HG03342 (cell line): Measurements from ENCODE around the gene SLX4.

ENCODE experiments used
- ATAC-seq: cut with Tn5 transposase; IDR thresholded peaks from one replicate; pipeline ENCODE4 v1.9.1; 2021; ENCODE audit warnings: mild to moderate bottlenecking, moderate library complexity; ENCODE audit not compliant: unreplicated experiment

The SLX4 gene

GRCh38 chr16:3561626-3562025, 49.8 kb downstream of the SLX4 start:
- no peak for ATAC-seq

- no peak for ATAC-seq
Measured at GRCh38 chr16:3554351-3554928, 57.0 kb downstream of the SLX4 start.

GRCh38 chr16:3553138-3553923, 58.1 kb downstream of the SLX4 start:
- ATAC-seq: no peak

- ATAC-seq: no peak
Measured at GRCh38 chr16:3550851-3551847, 60.3 kb downstream of the SLX4 start.

- no peak for ATAC-seq
Measured at GRCh38 chr16:3549906-3550305, 61.5 kb downstream of the SLX4 start.

- ATAC-seq: no peak
Measured at GRCh38 chr16:3548859-3549258, 62.5 kb downstream of the SLX4 start.

GRCh38 chr16:3548445-3548844, 63.0 kb downstream of the SLX4 start:
- no peak for ATAC-seq

- ATAC-seq: no peak
Measured at GRCh38 chr16:3546986-3547682, 64.3 kb downstream of the SLX4 start.

- no peak for ATAC-seq
Measured at GRCh38 chr16:3542601-3543373, 68.6 kb downstream of the SLX4 start.

- ATAC-seq: no peak
Measured at GRCh38 chr16:3541527-3542155, 69.8 kb downstream of the SLX4 start.

- ATAC-seq: no peak
Measured at GRCh38 chr16:3538222-3538621, 73.2 kb downstream of the SLX4 start.

- ATAC-seq: no peak
Measured at GRCh38 chr16:3536851-3537250, 74.6 kb downstream of the SLX4 start.

GRCh38 chr16:3536271-3536731, 75.1 kb downstream of the SLX4 start:
- no peak for ATAC-seq

- ATAC-seq: no peak
Measured at GRCh38 chr16:3534126-3534525, 77.3 kb downstream of the SLX4 start.

GRCh38 chr16:3532741-3533140, 78.7 kb downstream of the SLX4 start:
- ATAC-seq: no peak
